ENCODE measurements around the gene SLC7A1. TPM values are rescaled to one million over a fixed set of nuclear protein-coding genes. Genes with fewer than 3 reads are reported as not detected.

Gene SLC7A1
- total RNA-seq, 1 experiment from 2014 or later, result 62.8 TPM

- H2AFZ ChIP-seq, result no peak overlapping the region
- no peak overlapping the region for H3K27ac ChIP-seq
- DNase-seq, result no peak
- H3K4me3 ChIP-seq, result no peak overlapping the region
- CTCF ChIA-PET, result no interaction called here
- peaks cover 3% of the 10 kb centered on the region; the same call in 1 of the 2 replicates for H4K20me1 ChIP-seq (ENCODE audit: insufficient read depth)
- no peaks in the 10 kb centered on the region for H3K79me2 ChIP-seq (ENCODE audit: low read depth)
- no TSS peak for BruUV-seq (replicated peaks)
- H3F3A ChIP-seq (ENCODE audit: insufficient read depth, low read depth), result no peaks in the 10 kb centered on the region
- intact Hi-C loops (cut with micrococcal nuclease; ENCODE audit: unreplicated experiment), result no loop called here
- no peaks in the 10 kb centered on the region for H3K36me3 ChIP-seq (ENCODE audit: low read depth)
- no peaks in the 10 kb centered on the region for H3K4me1 ChIP-seq (replicated peaks; ENCODE audit: insufficient read depth)
- H3K27me3 ChIP-seq (ENCODE audit: insufficient read depth, low read depth), result peaks cover 94% of the 10 kb centered on the region
- POLR2A ChIA-PET (ENCODE audit: unreplicated experiment), result no interaction called here
- no peaks in the 10 kb centered on the region for H3K9me2 ChIP-seq (ENCODE audit: insufficient read depth)
- H3K4me2 ChIP-seq, result no peak overlapping the region
- no peaks in the 10 kb centered on the region for H3K9me3 ChIP-seq (ENCODE audit: insufficient read depth, low read depth)
- no peak for TF ChIP-seq EZH2 (IDR thresholded peaks at IDR 0.05; ENCODE audit: low read depth)
- TF ChIP-seq, protein P1, sequence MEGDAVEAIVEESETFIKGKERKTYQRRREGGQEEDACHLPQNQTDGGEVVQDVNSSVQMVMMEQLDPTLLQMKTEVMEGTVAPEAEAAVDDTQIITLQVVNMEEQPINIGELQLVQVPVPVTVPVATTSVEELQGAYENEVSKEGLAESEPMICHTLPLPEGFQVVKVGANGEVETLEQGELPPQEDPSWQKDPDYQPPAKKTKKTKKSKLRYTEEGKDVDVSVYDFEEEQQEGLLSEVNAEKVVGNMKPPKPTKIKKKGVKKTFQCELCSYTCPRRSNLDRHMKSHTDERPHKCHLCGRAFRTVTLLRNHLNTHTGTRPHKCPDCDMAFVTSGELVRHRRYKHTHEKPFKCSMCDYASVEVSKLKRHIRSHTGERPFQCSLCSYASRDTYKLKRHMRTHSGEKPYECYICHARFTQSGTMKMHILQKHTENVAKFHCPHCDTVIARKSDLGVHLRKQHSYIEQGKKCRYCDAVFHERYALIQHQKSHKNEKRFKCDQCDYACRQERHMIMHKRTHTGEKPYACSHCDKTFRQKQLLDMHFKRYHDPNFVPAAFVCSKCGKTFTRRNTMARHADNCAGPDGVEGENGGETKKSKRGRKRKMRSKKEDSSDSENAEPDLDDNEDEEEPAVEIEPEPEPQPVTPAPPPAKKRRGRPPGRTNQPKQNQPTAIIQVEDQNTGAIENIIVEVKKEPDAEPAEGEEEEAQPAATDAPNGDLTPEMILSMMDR (conservative IDR thresholded peaks at IDR 0.05), result no peak
Measured at GRCh38 chr13:29481603-29482002, 113.9 kb downstream of the SLC7A1 start.

GRCh38 chr13:29480893-29481525 is 114.5 kb downstream of the SLC7A1 start:
- H3K9me2 ChIP-seq (ENCODE audit: insufficient read depth), result no peaks in the 10 kb centered on the region
- no TSS peak for BruUV-seq (replicated peaks)
- peaks cover 4% of the 10 kb centered on the region; the same call in 1 of the 2 replicates for H4K20me1 ChIP-seq (ENCODE audit: insufficient read depth)
- peaks cover 94% of the 10 kb centered on the region for H3K27me3 ChIP-seq (ENCODE audit: insufficient read depth, low read depth)
- intact Hi-C loops (cut with micrococcal nuclease; ENCODE audit: unreplicated experiment), result no loop called here
- no peaks in the 10 kb centered on the region for H3K4me1 ChIP-seq (replicated peaks; ENCODE audit: insufficient read depth)
- ChIA-PET POLR2A (ENCODE audit: unreplicated experiment) (no interaction called here), CTCF (no interaction called here)
- no peak overlapping the region for H3K4me2 ChIP-seq
- H3K36me3 ChIP-seq (ENCODE audit: low read depth), result no peaks in the 10 kb centered on the region
- no peak overlapping the region for H3K27ac ChIP-seq
- no peak for DNase-seq
- H3F3A ChIP-seq (ENCODE audit: insufficient read depth, low read depth), result no peaks in the 10 kb centered on the region
- H3K9me3 ChIP-seq (ENCODE audit: insufficient read depth, low read depth), result no peaks in the 10 kb centered on the region
- H3K79me2 ChIP-seq (ENCODE audit: low read depth), result no peaks in the 10 kb centered on the region
- no peak overlapping the region for H3K4me3 ChIP-seq
- no peak for TF ChIP-seq EZH2 (IDR thresholded peaks at IDR 0.05; ENCODE audit: low read depth)
- TF ChIP-seq, protein P1 (conservative IDR thresholded peaks at IDR 0.05), result no peak
- H2AFZ ChIP-seq, result no peak overlapping the region

DNA sequence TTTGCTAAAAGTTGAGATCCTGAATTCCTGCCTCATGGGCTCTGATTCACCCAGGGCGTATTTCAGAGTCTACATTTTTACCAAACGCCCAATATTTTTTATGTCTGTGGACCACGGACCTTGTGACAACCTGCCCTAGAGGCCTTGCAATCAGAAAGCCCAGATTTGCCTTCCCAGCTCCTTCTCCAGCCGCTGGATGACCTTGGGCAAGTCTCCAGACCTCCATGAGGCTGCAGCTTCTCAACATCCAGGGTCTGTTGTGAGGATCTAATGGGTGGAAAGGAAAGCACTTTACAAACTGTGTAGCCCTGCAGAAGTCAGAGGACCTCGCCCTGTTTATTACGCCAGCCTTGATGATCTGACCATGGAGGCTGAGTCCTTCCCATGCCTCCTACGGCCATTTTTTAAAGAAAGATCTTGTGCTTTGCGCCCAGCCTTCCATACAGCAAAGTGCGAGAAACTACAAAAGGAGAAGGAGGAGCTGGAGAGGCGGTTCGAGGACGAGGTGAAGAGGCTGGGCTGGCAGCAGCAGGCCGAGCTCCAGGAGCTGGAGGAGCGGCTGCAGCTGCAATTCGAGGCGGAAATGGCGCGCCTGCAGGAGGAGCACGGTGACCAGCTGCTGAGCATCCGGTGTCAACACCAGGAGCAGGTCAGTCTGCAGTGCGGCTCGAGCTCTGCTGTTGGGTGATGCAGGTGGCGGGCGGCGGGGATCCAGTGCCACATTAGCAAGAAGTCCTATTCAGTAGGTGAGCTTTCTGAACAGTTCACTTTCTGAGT is 115.6 kb downstream of the SLC7A1 start:
- H4K20me1 ChIP-seq (ENCODE audit: insufficient read depth), result peaks cover 4% of the 10 kb centered on the region; the same call in 1 of the 2 replicates
- no TSS peak for BruUV-seq (replicated peaks)

More for the DNA sequence above, 115.6 kb downstream of the SLC7A1 start:
- ChIA-PET POLR2A (ENCODE audit: unreplicated experiment) (no interaction called here), CTCF (no interaction called here)
- Histone ChIP-seq H2AFZ (no peak overlapping the region), H3K4me1 (replicated peaks; ENCODE audit: insufficient read depth) (no peaks in the 10 kb centered on the region), H3K4me3 (no peak overlapping the region), H3K27me3 (ENCODE audit: insufficient read depth, low read depth) (peaks cover 85% of the 10 kb centered on the region), H3K79me2 (ENCODE audit: low read depth) (no peaks in the 10 kb centered on the region), H3K9me2 (ENCODE audit: insufficient read depth) (no peaks in the 10 kb centered on the region), H3K9me3 (ENCODE audit: insufficient read depth, low read depth) (no peaks in the 10 kb centered on the region), H3K4me2 (no peak overlapping the region), H3K27ac (no peak overlapping the region), H3F3A (ENCODE audit: insufficient read depth, low read depth) (no peaks in the 10 kb centered on the region), H3K36me3 (ENCODE audit: low read depth) (no peaks in the 10 kb centered on the region)
- no peak for DNase-seq
- no peak for TF ChIP-seq EZH2 (IDR thresholded peaks at IDR 0.05; ENCODE audit: low read depth)
- TF ChIP-seq, protein P1 (conservative IDR thresholded peaks at IDR 0.05), result no peak
- intact Hi-C loops (cut with micrococcal nuclease; ENCODE audit: unreplicated experiment), result no loop called here
